WTC11 (cell line): ENCODE results near the gene CBX2. TPM values are rescaled to one million over a fixed set of nuclear protein-coding genes. Genes with fewer than 3 reads are reported as not detected.

ENCODE experiments used
- ATAC-seq: fragments of 200-7000 bp; cut with Tn5 transposase; 2 replicates; pipeline ENCODE4 v1.10.0; 2021; ENCODE audit warnings: mild to moderate bottlenecking, moderate library complexity
- CTCF ChIA-PET: fragments of 300-600 bp; sonication (Branson Sonifier 250); formaldehyde crosslinking; loops from one replicate; lab custom pipeline; 2021; ENCODE audit warnings: antibody characterized with exemption; lab: Charles Lee
- POLR2A ChIA-PET: fragments of 350-600 bp; sonication (Branson Sonifier 250); formaldehyde crosslinking; loops from one replicate; lab custom pipeline; 2021; ENCODE audit warnings: antibody characterized with exemption; lab: Charles Lee
- DNase-seq: peaks from one replicate; pipeline ENCODE4 v3.0.0; 2021; ENCODE audit warnings: low spot score
- H3K27ac Mint-ChIP-seq: 2 replicates; pipeline ENCODE4 v1.8.0; 2021; ENCODE audit warnings: mixed read lengths
- H3K27me3 Mint-ChIP-seq: 2 replicates; pipeline ENCODE4 v1.8.0; 2021; ENCODE audit warnings: low read depth, mild to moderate bottlenecking, moderate library complexity, mixed read lengths
- H3K36me3 Mint-ChIP-seq: 2 replicates; pipeline ENCODE4 v1.8.0; 2021; ENCODE audit warnings: mixed read lengths
- H3K4me1 Mint-ChIP-seq: 2 replicates; pipeline ENCODE4 v1.8.0; 2022; ENCODE audit warnings: mixed read lengths
- H3K4me3 Mint-ChIP-seq: 2 replicates; pipeline ENCODE4 v1.8.0; 2021; ENCODE audit warnings: mild to moderate bottlenecking, moderate library complexity, mixed read lengths
- H3K9me3 Mint-ChIP-seq: 2 replicates; pipeline ENCODE4 v1.8.0; 2021; ENCODE audit warnings: mixed read lengths
- E2F1 ChIP-seq: sonication (generic); formaldehyde crosslinking; IDR thresholded peaks from 2 replicates; pipeline ENCODE4 v1.8.0; 2022; ENCODE audit warnings: mild to moderate bottlenecking, missing genetic modification reagents
- E2F5 ChIP-seq: sonication (generic); formaldehyde crosslinking; IDR thresholded peaks from 2 replicates; pipeline ENCODE4 v1.8.1; 2022; ENCODE audit warnings: mild to moderate bottlenecking, moderate library complexity, missing genetic modification reagents
- FOXK1 ChIP-seq: sonication (generic); formaldehyde crosslinking; IDR thresholded peaks from 2 replicates; pipeline ENCODE4 v1.8.0; 2022; ENCODE audit warnings: mild to moderate bottlenecking, moderate library complexity, missing genetic modification reagents
- GTF2I ChIP-seq: fragments of 250-450 bp; sonication (Bioruptor Pico); conservative IDR thresholded peaks from 2 replicates; pipeline ENCODE4 v1.4.0; 2021; ENCODE audit warnings: mild to moderate bottlenecking
- JUN ChIP-seq: sonication (generic); formaldehyde crosslinking; IDR thresholded peaks from 2 replicates; pipeline ENCODE4 v1.8.0; 2023; ENCODE audit warnings: mild to moderate bottlenecking, missing genetic modification reagents
- NR1H2 ChIP-seq: sonication (generic); formaldehyde crosslinking; IDR thresholded peaks from 2 replicates; pipeline ENCODE4 v1.9.0; 2021; ENCODE audit warnings: mild to moderate bottlenecking, moderate library complexity, missing genetic modification reagents
- NR3C1 ChIP-seq: sonication (generic); formaldehyde crosslinking; conservative IDR thresholded peaks from 2 replicates; pipeline ENCODE4 v1.8.1; 2023; ENCODE audit warnings: low read depth, mild to moderate bottlenecking, missing genetic modification reagents
- RELA ChIP-seq: sonication (generic); formaldehyde crosslinking; IDR thresholded peaks from 2 replicates; pipeline ENCODE4 v1.8.1; 2022; ENCODE audit warnings: missing genetic modification reagents, mild to moderate bottlenecking, borderline replicate concordance
- SMAD4 ChIP-seq: sonication (generic); formaldehyde crosslinking; IDR thresholded peaks from 2 replicates; pipeline ENCODE4 v1.8.0; 2022; ENCODE audit warnings: mild to moderate bottlenecking, missing genetic modification reagents
- ZNF138 ChIP-seq: sonication (generic); formaldehyde crosslinking; conservative IDR thresholded peaks from 2 replicates; pipeline ENCODE4 v1.8.1; 2022; ENCODE audit warnings: mild to moderate bottlenecking, moderate library complexity, missing genetic modification reagents
- ZNF232 ChIP-seq: sonication (generic); formaldehyde crosslinking; IDR thresholded peaks from 2 replicates; pipeline ENCODE4 v1.8.0; 2022; ENCODE audit warnings: mild to moderate bottlenecking, missing genetic modification reagents
- total RNA-seq: library from RNA; stranded (reverse); gene quantifications from 3 replicates; pipeline ENCODE4 v1.2.3, GENCODE V29; 2021
- TF ChIP-seq, protein P1 (sequence below): sonication (generic); formaldehyde crosslinking; IDR thresholded peaks from 2 replicates; pipeline ENCODE4 v1.8.0; 2022; ENCODE audit warnings: mild to moderate bottlenecking, missing genetic modification reagents
- TF ChIP-seq, protein P2 (sequence below): fragments of 250-450 bp; sonication (Bioruptor Pico); IDR thresholded peaks from 2 replicates; pipeline ENCODE4 v1.9.0; 2021; ENCODE audit warnings: mild to moderate bottlenecking
- TF ChIP-seq, protein P3 (sequence below): fragments of 250-450 bp; sonication (Bioruptor Pico); IDR thresholded peaks from 2 replicates; pipeline ENCODE4 v1.9.0; 2021; ENCODE audit warnings: mild to moderate bottlenecking
- TF ChIP-seq, protein P4 (sequence below): sonication (generic); formaldehyde crosslinking; IDR thresholded peaks from 2 replicates; pipeline ENCODE4 v1.8.0; 2022; ENCODE audit warnings: mild to moderate bottlenecking, missing genetic modification reagents
- TF ChIP-seq, protein P5 (sequence below): fragments of 250-450 bp; sonication (Bioruptor Pico); IDR thresholded peaks from 2 replicates; pipeline ENCODE4 v1.9.0; 2021; ENCODE audit warnings: mild to moderate bottlenecking, borderline replicate concordance
- TF ChIP-seq, protein P6 (sequence below): sonication (generic); formaldehyde crosslinking; IDR thresholded peaks from 2 replicates; pipeline ENCODE4 v1.8.1; 2022; ENCODE audit warnings: mild to moderate bottlenecking, missing genetic modification reagents, moderate library complexity, borderline replicate concordance

Gene CBX2
- total RNA-seq, 1 experiment from 2014 or later: 85.5 TPM

DNA sequence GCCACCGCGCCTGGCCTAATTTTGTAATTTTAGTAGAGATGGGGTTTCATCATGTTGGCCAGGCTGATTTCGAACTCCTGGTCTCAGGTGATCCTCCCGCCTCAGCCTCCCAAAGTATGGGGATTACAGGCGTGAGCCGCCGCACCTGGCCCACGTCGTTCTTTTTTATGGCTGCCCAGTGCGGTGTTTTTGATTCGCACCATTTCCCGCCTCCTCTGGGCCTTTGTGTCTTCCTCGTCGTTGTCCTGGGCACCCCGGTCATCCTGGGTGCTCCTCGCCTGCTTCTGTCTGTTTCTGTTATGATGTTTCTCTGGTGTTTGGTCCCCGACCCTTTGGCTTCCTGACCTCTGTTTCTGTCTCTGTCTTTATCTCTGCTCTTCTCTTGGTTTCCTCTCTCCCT lies 46.3 kb downstream of the CBX2 start:
- H3K36me3 Mint-ChIP-seq: no peaks in the 10 kb centered on the region
- H3K4me1 Mint-ChIP-seq: peaks cover 8% of the 10 kb centered on the region
- TF ChIP-seq, protein P1, sequence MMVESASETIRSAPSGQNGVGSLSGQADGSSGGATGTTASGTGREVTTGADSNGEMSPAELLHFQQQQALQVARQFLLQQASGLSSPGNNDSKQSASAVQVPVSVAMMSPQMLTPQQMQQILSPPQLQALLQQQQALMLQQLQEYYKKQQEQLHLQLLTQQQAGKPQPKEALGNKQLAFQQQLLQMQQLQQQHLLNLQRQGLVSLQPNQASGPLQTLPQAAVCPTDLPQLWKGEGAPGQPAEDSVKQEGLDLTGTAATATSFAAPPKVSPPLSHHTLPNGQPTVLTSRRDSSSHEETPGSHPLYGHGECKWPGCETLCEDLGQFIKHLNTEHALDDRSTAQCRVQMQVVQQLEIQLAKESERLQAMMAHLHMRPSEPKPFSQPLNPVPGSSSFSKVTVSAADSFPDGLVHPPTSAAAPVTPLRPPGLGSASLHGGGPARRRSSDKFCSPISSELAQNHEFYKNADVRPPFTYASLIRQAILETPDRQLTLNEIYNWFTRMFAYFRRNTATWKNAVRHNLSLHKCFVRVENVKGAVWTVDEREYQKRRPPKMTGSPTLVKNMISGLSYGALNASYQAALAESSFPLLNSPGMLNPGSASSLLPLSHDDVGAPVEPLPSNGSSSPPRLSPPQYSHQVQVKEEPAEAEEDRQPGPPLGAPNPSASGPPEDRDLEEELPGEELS (CRISPR knock-in tag): no peak
- TF ChIP-seq GTF2I (CRISPR knock-in tag): no peak
- TF ChIP-seq, protein P2, sequence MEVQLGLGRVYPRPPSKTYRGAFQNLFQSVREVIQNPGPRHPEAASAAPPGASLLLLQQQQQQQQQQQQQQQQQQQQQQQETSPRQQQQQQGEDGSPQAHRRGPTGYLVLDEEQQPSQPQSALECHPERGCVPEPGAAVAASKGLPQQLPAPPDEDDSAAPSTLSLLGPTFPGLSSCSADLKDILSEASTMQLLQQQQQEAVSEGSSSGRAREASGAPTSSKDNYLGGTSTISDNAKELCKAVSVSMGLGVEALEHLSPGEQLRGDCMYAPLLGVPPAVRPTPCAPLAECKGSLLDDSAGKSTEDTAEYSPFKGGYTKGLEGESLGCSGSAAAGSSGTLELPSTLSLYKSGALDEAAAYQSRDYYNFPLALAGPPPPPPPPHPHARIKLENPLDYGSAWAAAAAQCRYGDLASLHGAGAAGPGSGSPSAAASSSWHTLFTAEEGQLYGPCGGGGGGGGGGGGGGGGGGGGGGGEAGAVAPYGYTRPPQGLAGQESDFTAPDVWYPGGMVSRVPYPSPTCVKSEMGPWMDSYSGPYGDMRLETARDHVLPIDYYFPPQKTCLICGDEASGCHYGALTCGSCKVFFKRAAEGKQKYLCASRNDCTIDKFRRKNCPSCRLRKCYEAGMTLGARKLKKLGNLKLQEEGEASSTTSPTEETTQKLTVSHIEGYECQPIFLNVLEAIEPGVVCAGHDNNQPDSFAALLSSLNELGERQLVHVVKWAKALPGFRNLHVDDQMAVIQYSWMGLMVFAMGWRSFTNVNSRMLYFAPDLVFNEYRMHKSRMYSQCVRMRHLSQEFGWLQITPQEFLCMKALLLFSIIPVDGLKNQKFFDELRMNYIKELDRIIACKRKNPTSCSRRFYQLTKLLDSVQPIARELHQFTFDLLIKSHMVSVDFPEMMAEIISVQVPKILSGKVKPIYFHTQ (CRISPR knock-in tag): no peak
- TF ChIP-seq NR3C1 (CRISPR knock-in tag): no peak
- TF ChIP-seq, protein P3, sequence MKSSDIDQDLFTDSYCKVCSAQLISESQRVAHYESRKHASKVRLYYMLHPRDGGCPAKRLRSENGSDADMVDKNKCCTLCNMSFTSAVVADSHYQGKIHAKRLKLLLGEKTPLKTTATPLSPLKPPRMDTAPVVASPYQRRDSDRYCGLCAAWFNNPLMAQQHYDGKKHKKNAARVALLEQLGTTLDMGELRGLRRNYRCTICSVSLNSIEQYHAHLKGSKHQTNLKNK (CRISPR knock-in tag): no peak
- TF ChIP-seq, protein P4, sequence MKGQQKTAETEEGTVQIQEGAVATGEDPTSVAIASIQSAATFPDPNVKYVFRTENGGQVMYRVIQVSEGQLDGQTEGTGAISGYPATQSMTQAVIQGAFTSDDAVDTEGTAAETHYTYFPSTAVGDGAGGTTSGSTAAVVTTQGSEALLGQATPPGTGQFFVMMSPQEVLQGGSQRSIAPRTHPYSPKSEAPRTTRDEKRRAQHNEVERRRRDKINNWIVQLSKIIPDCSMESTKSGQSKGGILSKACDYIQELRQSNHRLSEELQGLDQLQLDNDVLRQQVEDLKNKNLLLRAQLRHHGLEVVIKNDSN (CRISPR knock-in tag): no peak
- TF ChIP-seq SMAD4 (CRISPR knock-in tag): no peak
- no peak for TF ChIP-seq E2F1 (CRISPR knock-in tag)
- no peak for TF ChIP-seq RELA (CRISPR knock-in tag)
- TF ChIP-seq ZNF138 (CRISPR knock-in tag): no peak
- TF ChIP-seq FOXK1 (CRISPR knock-in tag): no peak
- TF ChIP-seq, protein P5, sequence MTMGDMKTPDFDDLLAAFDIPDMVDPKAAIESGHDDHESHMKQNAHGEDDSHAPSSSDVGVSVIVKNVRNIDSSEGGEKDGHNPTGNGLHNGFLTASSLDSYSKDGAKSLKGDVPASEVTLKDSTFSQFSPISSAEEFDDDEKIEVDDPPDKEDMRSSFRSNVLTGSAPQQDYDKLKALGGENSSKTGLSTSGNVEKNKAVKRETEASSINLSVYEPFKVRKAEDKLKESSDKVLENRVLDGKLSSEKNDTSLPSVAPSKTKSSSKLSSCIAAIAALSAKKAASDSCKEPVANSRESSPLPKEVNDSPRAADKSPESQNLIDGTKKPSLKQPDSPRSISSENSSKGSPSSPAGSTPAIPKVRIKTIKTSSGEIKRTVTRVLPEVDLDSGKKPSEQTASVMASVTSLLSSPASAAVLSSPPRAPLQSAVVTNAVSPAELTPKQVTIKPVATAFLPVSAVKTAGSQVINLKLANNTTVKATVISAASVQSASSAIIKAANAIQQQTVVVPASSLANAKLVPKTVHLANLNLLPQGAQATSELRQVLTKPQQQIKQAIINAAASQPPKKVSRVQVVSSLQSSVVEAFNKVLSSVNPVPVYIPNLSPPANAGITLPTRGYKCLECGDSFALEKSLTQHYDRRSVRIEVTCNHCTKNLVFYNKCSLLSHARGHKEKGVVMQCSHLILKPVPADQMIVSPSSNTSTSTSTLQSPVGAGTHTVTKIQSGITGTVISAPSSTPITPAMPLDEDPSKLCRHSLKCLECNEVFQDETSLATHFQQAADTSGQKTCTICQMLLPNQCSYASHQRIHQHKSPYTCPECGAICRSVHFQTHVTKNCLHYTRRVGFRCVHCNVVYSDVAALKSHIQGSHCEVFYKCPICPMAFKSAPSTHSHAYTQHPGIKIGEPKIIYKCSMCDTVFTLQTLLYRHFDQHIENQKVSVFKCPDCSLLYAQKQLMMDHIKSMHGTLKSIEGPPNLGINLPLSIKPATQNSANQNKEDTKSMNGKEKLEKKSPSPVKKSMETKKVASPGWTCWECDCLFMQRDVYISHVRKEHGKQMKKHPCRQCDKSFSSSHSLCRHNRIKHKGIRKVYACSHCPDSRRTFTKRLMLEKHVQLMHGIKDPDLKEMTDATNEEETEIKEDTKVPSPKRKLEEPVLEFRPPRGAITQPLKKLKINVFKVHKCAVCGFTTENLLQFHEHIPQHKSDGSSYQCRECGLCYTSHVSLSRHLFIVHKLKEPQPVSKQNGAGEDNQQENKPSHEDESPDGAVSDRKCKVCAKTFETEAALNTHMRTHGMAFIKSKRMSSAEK (CRISPR knock-in tag): no peak
- no peak for TF ChIP-seq JUN (CRISPR knock-in tag)
- no peak for TF ChIP-seq ZNF232 (CRISPR knock-in tag)
- TF ChIP-seq, protein P6, sequence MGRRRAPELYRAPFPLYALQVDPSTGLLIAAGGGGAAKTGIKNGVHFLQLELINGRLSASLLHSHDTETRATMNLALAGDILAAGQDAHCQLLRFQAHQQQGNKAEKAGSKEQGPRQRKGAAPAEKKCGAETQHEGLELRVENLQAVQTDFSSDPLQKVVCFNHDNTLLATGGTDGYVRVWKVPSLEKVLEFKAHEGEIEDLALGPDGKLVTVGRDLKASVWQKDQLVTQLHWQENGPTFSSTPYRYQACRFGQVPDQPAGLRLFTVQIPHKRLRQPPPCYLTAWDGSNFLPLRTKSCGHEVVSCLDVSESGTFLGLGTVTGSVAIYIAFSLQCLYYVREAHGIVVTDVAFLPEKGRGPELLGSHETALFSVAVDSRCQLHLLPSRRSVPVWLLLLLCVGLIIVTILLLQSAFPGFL (CRISPR knock-in tag): no peak
- no peak for TF ChIP-seq E2F5 (CRISPR knock-in tag)
- TF ChIP-seq NR1H2 (CRISPR knock-in tag): no peak
- no peak overlapping the region for H3K27ac Mint-ChIP-seq
- H3K9me3 Mint-ChIP-seq: peaks cover 5% of the 10 kb centered on the region
- CTCF ChIA-PET: interaction anchor here (4.2 kb wide), 1 partner anchor 12 kb away, joined by 26 read pairs; no protein-coding TSS in a partner anchor
- ATAC-seq (no peak), DNase-seq (no peak)
- H3K4me3 Mint-ChIP-seq: no peak overlapping the region
- POLR2A ChIA-PET: interaction anchor here (0.5 kb wide), 1 partner anchor 13 kb away, joined by 4 read pairs; no protein-coding TSS in a partner anchor
- H3K27me3 Mint-ChIP-seq: peaks cover 98% of the 10 kb centered on the region
